Fibroblast of gingiva (primary cell): ENCODE measurements around the gene INSYN1.

Experiments
- DNase-seq: peaks from one replicate; pipeline ENCODE4 v3.0.0-alpha.2; 2011; ENCODE audit warnings: low read depth

The INSYN1 gene

DNA sequence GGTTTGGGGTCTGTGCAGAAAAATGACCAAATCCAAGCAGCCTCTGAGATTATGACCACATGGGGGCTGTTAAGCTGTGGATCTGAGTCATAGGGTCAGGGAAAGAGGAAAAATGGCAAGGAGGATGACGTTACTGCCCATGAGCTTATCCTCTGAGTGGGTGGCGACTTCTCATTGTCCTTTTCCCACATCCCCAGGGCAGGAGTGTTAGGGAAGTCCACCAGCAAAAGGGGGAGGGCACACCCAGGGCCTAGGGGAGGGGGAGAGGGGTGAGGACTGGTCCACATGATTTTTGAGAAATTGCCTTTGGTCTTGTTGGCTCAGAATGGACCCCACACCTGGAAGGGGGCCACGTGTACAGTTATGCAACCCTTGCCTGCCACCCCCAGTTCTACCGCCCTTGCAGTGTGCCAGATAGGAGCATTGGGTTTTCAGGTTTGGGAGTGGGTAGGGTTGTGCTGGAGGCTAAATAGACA, 66.3 kb downstream of the INSYN1 start:
- peak; percentile 75 for DNase-seq

DNA sequence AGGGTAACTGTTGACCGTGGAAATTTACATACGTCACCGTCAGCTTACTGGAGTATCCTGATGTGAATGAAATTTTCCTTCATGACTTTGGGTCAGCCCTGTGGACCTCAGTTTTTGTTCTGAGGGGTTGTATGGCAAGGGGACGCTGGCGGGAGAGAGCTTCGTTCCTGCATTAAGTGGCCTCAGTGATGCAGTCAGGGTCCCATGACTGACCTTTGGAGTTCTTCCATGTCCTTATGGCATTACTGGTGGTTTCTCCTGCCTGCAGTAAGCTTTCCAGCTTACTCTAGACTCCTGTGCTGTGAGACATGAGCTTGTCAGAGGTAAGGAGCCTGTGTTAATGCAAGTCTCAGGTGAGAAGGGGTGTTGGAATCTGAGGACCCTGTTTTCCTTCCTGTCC, 67.2 kb downstream of the INSYN1 start:
- no peak for DNase-seq
